Measurements from ENCODE around the gene CACNA1I.
A peak's percentile ranks its signal among the peaks of the same experiment; 100 is the strongest.

Gene CACNA1I

DNA sequence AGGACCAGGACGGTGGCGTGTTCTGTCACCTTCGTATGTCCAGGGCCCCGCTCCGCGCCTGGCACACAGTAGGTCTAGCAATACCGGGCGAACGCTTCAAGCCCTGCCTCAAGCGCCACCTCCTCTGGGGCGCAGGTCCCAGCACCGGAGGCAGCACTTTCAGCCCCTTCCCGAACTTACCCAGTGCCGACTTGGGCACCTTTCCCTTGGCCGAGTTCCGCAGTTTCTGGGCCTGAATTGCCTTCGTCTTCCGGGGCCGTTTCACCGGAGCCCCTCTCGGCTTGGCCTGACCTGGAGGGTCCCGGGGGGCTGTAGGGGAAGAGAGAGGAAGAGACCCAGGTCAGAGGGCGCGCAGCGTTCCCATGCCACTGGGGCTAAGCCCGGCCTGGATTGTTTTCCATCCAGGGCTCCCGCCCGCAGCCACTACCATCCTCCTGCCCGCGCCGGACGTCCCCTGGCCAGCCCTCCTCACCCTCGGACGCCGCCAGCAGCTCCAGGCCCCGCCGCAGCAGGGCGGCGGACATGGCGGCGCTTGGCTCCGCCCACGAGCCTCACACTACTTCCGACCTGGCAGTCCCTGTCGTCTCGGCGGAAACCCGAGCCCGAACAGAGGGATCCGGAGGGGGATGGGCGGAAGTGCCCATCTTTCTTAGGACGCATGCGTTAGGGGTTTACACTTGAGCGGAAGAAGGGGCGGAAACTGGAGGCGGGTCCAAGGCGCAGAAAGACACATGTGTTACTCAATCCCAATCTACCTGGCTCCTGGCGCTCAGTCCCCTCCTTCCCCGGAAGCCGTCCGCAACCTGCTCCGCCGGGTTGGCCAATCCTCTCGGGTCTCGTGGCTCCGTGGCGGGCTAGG lies 38.1 kb upstream of the CACNA1I start, which contains the start of gene RPS19BP1:
Gene RPS19BP1 (minus strand): TSS at position 534 of the 859 bp plus-strand sequence. CDS start 10 bp downstream, at position 524.
- TF ChIP-seq, protein P1, sequence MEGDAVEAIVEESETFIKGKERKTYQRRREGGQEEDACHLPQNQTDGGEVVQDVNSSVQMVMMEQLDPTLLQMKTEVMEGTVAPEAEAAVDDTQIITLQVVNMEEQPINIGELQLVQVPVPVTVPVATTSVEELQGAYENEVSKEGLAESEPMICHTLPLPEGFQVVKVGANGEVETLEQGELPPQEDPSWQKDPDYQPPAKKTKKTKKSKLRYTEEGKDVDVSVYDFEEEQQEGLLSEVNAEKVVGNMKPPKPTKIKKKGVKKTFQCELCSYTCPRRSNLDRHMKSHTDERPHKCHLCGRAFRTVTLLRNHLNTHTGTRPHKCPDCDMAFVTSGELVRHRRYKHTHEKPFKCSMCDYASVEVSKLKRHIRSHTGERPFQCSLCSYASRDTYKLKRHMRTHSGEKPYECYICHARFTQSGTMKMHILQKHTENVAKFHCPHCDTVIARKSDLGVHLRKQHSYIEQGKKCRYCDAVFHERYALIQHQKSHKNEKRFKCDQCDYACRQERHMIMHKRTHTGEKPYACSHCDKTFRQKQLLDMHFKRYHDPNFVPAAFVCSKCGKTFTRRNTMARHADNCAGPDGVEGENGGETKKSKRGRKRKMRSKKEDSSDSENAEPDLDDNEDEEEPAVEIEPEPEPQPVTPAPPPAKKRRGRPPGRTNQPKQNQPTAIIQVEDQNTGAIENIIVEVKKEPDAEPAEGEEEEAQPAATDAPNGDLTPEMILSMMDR (IDR thresholded peaks at IDR 0.05; ENCODE audit: extremely low read depth, missing control alignments): no peak
- peak; percentile 97 for DNase-seq (ENCODE audit: low spot score)

DNA sequence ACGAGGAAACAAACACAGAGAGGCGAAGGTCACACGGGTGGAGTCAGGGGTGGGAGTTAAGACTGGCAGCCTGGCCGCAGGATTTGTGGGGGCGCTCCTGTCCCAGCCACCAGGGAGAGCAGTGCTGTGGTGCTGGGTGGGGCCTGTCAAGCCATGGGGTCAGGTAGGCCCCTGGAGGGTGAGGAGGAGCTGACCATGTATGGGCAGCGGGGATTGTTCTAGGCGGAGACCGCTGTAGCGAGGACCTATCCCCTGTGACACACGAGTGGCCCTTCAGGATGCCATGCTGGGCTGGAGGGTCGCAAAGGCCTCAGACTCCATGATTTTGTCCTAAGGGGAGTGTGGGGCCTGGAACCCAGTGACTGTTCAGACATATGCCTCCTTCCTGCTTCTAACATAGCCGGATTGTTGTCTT lies 36.5 kb upstream of the CACNA1I start:
- no peak for DNase-seq (ENCODE audit: low spot score)
- TF ChIP-seq, protein P1 (IDR thresholded peaks at IDR 0.05; ENCODE audit: extremely low read depth, missing control alignments): no peak

DNA sequence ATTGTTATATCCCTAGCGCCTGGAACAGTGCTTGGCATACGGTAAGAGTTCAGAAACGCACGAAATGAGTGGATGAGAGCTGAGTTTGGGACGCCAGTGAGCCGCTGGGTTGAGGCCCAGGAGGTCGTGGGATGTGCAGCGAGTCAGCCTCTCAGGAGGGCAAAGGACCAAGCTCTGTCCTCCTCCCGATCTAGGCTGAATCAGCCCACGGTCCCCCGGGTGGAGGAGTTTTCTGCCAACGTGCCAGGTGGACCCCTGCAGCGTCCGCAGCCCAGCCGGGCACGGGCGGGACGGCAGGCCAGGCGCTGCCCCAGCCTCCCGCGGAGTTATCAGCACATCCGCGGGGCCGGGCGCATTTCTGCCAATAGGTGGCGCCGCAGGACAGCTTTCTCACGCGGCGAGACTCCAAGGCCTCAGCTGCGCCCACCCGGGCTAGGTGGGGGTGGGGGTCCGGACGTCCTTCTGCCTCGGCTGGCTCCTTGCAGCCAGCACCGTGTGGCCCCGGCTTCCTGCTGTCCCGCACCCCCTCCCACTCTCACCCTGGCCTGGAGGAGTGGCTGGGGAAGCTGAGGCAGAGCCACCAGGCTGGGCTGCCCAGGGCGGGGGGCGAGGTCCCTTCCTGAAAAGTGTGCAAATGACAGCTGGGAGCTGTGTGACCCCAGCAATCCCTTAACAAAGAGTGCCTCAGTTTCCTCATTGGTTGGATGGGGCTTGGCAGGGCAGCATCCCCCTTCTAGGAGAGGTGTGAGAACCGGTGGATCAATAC lies 35.8 kb upstream of the CACNA1I start:
- DNase-seq (ENCODE audit: low spot score): peak; percentile 77
- TF ChIP-seq, protein P1 (IDR thresholded peaks at IDR 0.05; ENCODE audit: extremely low read depth, missing control alignments): peak; percentile 91

DNA sequence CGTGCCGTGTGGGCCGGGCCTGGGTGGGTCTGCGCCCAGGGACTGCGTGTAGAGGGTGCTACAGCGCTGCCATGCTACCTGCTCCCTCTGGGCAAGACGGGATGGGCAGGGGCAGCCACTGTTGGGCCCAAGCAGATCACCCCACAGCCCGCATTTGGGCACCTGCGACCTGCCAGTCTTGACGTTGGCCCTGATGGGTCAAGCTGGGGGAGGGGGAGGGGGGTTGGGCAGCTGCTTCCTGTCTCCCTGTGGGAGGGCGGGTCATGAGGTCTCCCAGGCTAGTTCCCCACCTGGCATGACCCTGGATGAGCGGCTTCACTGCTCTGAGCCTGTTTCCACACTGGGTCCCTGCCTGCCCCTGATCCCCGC lies 35.2 kb upstream of the CACNA1I start:
- DNase-seq (ENCODE audit: low spot score): no peak

DNA sequence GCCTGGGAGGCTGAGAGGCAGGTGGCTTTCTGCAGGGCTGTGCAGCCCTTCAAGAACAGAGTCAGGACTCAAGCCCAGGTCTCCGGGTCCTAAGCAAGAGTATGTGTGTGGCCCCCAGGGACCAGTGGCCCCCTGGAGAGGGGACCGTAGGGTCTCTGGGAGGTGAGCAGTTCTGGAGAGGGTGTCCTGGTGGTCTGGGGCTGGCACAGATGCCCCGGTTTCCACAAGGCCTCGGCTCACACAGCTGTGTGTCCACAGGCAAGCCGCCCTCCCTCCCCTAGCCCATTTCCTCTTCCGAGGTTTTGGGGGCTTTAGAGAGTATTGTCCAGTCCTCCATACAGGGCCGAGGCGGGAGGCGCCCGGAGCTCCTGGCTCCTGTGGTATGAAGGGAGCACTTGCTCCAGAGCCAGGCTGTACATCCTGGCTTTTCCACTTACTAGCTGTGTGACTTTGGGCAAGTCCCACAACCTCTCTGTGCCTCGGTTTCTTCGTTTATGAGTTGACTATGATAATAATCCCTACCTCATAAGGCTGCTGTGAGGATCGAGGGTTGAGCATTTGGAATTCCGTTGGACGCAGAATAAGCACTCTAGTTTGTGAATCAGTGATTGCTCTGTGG lies 34.6 kb upstream of the CACNA1I start:
- no peak for DNase-seq (ENCODE audit: low spot score)
- TF ChIP-seq, protein P1 (IDR thresholded peaks at IDR 0.05; ENCODE audit: extremely low read depth, missing control alignments): no peak

More for the DNA sequence above, 35.2 kb upstream of the CACNA1I start:
- TF ChIP-seq, protein P1 (IDR thresholded peaks at IDR 0.05; ENCODE audit: extremely low read depth, missing control alignments): no peak

DNA sequence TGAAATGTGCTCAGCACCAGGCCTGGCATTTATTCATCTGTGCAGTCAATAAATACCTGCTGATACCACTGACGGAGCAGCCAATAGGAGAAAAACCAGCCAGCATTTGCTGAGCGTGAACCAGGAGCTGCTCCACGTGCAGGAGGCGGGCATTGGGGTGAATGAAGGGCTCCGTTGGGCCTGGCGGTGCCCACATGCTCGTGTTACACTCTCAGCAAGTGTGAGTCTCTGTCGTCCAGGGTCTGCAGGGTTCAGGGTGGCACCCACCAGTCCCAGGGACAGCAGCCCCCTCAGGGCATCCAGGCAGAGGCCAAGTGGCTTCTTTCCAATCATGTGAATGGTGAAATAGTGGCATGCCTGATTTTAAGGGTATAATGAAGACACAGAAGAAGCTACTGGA lies 33.8 kb upstream of the CACNA1I start:
- TF ChIP-seq, protein P1 (IDR thresholded peaks at IDR 0.05; ENCODE audit: extremely low read depth, missing control alignments): no peak
- no peak for DNase-seq (ENCODE audit: low spot score)

Measured in GM20000 (cell line).